ENCODE measurements around the gene WDR37.

DNA sequence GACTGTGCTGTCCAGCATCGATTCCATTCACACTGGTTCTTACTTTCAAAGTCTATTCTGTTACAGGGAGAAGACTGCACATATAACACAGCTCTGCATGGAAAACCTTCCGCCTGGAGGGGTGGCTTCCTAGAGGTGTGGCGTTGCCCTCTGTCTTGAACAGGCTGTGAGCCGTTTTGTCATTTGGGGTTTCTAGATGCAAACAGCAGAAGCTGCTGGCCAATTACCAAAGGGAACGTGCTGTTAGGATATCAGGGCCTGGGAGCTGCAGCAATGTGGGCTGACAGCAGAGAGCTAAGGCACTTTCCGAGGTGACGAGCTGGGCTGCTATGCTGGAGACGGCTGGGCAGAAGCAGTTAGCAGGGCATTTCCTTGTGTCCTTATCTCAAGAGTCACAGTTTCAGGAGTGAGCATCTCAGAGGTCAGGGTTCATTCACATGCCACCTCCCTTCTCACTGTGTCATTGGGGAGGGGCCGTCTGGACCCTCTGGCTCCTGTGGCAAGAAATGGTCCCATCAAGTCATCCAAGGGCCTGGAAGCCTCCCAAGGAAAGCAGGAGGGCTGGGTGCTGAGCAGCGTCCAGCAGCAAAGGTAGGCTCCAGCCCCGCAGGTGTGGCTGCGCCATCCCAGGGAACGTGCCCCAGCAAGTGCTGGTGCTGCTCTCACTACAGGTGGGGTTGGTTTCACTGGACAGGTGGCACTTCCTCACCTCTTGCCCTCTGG lies 106.5 kb downstream of the WDR37 start:
- TF ChIP-seq, protein P1, sequence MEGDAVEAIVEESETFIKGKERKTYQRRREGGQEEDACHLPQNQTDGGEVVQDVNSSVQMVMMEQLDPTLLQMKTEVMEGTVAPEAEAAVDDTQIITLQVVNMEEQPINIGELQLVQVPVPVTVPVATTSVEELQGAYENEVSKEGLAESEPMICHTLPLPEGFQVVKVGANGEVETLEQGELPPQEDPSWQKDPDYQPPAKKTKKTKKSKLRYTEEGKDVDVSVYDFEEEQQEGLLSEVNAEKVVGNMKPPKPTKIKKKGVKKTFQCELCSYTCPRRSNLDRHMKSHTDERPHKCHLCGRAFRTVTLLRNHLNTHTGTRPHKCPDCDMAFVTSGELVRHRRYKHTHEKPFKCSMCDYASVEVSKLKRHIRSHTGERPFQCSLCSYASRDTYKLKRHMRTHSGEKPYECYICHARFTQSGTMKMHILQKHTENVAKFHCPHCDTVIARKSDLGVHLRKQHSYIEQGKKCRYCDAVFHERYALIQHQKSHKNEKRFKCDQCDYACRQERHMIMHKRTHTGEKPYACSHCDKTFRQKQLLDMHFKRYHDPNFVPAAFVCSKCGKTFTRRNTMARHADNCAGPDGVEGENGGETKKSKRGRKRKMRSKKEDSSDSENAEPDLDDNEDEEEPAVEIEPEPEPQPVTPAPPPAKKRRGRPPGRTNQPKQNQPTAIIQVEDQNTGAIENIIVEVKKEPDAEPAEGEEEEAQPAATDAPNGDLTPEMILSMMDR (IDR thresholded peaks at IDR 0.05): no peak
- no peak for TF ChIP-seq POLR2A (IDR thresholded peaks at IDR 0.05)

All from uterus (tissue), 2 donors.